Measurements from ENCODE around the gene CLEC14A.

CLEC14A gene

GRCh38 chr14:38286452-38286851 is 30.6 kb upstream of the CLEC14A start:
- no peak overlapping the region for H3K27ac ChIP-seq
- TF ChIP-seq, protein P1, sequence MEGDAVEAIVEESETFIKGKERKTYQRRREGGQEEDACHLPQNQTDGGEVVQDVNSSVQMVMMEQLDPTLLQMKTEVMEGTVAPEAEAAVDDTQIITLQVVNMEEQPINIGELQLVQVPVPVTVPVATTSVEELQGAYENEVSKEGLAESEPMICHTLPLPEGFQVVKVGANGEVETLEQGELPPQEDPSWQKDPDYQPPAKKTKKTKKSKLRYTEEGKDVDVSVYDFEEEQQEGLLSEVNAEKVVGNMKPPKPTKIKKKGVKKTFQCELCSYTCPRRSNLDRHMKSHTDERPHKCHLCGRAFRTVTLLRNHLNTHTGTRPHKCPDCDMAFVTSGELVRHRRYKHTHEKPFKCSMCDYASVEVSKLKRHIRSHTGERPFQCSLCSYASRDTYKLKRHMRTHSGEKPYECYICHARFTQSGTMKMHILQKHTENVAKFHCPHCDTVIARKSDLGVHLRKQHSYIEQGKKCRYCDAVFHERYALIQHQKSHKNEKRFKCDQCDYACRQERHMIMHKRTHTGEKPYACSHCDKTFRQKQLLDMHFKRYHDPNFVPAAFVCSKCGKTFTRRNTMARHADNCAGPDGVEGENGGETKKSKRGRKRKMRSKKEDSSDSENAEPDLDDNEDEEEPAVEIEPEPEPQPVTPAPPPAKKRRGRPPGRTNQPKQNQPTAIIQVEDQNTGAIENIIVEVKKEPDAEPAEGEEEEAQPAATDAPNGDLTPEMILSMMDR (IDR thresholded peaks at IDR 0.05), result no peak
- no peak for TF ChIP-seq ZFX (IDR thresholded peaks at IDR 0.05; ENCODE audit: borderline replicate concordance)

GRCh38 chr14:38285962-38286361 is 30.1 kb upstream of the CLEC14A start:
- no peak overlapping the region for H3K27ac ChIP-seq
- TF ChIP-seq, protein P1 (IDR thresholded peaks at IDR 0.05), result no peak
- TF ChIP-seq ZFX (IDR thresholded peaks at IDR 0.05; ENCODE audit: borderline replicate concordance), result no peak

- TF ChIP-seq, protein P1 (IDR thresholded peaks at IDR 0.05), result no peak
- TF ChIP-seq ZFX (IDR thresholded peaks at IDR 0.05; ENCODE audit: borderline replicate concordance), result no peak
- H3K27ac ChIP-seq, result no peak overlapping the region
Observed at GRCh38 chr14:38282936-38283335, 27.0 kb upstream of the CLEC14A start.

DNA sequence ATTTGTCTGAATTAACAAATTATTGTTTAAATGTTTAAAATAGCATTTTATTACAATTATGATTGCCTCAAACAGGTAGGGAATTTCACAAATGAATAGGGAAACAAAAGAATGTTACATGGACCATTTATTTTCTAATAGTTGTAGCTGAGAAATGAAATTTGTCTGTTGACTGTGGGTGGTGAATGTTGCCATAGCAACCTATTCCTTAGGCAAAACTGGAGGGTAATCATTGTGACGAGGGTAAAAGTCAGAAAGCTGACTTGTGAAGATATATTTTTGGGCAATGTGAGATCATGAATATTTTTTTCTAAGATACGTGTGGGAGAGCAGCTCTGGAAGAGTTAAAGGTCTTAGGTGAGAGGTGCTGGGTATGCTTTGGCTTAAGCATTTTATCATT is 24.2 kb upstream of the CLEC14A start:
- TF ChIP-seq, protein P1 (IDR thresholded peaks at IDR 0.05), result no peak
- no peak for TF ChIP-seq ZFX (IDR thresholded peaks at IDR 0.05; ENCODE audit: borderline replicate concordance)
- H3K27ac ChIP-seq, result no peak overlapping the region

DNA sequence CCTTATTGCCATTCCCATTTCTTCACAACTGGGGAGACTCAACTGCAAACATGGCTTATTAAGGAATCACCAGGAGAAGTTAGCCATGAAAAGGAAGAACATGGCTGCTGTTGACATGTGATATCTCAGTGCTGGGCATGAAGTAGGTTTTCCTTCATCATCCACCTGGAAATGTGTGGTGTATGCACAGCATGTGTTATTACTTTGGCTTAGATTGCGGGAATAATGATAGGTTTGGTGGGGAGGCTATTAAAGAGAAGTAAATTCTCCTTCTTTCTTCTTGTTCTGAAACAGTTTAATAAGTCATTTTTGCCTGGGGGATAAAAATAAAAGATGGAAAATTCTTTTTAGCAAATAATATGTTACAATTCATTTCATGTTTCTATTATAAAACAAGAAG is 23.7 kb upstream of the CLEC14A start:
- TF ChIP-seq, protein P1 (IDR thresholded peaks at IDR 0.05), result no peak
- TF ChIP-seq ZFX (IDR thresholded peaks at IDR 0.05; ENCODE audit: borderline replicate concordance), result no peak
- peak overlapping the region; percentile 81; the same call in 1 of the 2 replicates for H3K27ac ChIP-seq

DNA sequence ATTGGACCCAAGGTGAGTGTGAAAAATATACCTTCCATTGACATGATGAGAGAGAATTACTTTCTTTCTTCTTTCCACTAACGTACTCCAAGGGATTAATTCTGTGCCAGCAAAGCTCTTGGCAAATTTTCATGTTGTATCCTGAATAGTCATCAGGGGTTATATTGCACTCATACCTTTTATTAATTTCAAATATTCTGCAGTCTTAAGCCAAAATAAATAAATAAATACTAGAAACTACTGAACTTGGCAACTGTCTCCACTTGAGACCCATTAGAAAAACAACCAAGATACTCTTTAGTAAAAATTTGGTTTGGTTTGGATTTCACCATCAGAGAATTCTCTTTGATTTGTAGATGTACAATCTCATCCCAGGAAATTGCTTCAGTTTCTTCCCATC is 22.1 kb upstream of the CLEC14A start:
- no peak for TF ChIP-seq ZFX (IDR thresholded peaks at IDR 0.05; ENCODE audit: borderline replicate concordance)
- TF ChIP-seq, protein P1 (IDR thresholded peaks at IDR 0.05), result no peak
- H3K27ac ChIP-seq, result peak overlapping the region; percentile 81

GRCh38 chr14:38262844-38263243 is 7.0 kb upstream of the CLEC14A start:
- H3K27ac ChIP-seq, result no peak overlapping the region
- no peak for TF ChIP-seq ZFX (IDR thresholded peaks at IDR 0.05; ENCODE audit: borderline replicate concordance)
- TF ChIP-seq, protein P1 (IDR thresholded peaks at IDR 0.05), result no peak

All from 22Rv1 (cell line).